Stimulated activated CD4-positive, alpha-beta T cell treated with anti-CD3 and anti-CD28 coated beads, Interleukin-2, amount 100 ng/mL, for 24 hours (primary cell): ENCODE measurements around the gene FAM120A.

Source experiments
- DNase-seq, 2 donors: peaks; one replicate each; pipeline ENCODE4 v3.0.0-alpha.2; 2020

Gene FAM120A

DNA sequence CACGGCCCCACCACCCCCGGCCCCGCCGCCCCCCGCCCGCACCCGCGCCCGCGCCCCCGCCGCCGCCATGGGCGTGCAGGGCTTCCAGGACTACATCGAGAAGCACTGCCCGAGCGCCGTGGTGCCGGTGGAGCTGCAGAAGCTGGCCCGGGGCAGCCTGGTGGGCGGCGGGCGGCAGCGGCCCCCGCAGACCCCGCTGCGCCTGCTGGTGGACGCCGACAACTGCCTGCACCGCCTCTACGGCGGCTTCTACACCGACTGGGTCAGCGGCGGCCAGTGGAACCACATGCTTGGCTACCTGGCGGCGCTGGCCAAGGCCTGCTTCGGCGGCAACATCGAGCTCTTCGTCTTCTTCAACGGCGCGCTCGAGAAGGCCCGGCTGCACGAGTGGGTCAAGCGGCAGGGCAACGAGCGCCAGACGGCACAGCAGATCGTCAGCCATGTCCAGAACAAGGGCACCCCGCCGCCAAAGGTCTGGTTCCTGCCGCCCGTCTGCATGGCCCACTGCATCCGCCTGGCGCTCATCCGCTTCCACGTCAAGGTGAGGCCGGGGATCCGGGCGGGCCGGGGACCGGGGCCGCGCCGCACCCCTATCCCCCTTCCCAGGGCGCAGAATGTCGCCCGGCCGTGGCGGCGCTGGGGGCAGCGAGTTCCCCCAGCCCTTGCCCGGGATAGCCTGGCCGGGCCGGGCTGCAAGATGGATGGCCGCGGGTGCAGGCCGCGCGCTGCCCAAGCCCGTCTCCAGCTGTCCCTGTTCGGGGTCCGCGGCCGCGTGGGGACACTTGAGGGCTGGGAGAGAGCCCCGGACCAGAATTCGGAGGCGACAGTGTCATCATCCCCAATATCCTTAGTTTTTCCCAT is 594 bp downstream of the FAM120A start:
- DNase-seq, result peak; percentile 52 to 62

- DNase-seq, result peak; percentile 21 to 31
Measured at GRCh38 chr9:93452710-93453046, 1.2 kb downstream of the FAM120A start.

DNA sequence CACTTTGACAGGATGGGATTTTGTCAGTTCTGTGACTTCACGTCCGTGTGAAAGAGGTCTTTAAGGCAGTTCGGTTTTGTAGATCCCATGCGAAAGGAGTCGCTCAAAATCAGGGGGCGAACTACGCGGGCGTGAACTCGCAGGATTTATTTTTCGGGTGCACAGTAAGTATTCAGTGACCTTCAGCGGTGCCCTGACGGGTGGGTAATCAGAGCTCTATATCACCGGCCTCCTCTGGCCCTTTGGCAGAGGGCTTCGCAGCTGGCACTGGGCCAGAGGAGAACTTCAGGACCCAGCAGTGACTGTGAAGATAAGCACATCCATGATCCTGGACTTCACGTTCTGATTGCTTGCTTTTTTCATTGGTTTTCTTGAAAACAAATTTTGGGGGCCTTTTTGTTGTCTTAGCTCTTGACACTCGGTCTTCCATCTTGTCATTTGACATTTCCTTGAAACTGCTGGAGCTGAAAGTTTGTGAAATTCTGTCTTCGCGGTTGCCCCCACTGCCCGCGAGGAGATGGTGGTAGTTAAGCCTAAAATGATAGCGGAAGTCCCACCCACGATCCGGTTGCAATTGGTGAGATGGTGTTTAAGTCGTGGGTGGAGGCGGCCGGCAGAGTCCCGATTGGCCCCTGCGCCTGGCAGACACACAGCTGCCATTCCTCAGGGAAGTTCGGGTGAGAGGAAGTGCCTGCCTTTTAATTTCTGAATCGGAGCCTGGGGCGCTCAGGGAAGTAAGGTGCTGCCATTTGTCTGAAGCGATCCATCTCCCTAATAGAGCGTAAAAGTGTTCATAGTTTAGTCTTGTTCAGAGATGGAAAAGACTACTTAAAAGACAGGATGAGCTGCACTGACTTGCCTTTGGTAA is 1.8 kb downstream of the FAM120A start, which contains the start of gene FAM120AOS:
Gene FAM120AOS, minus strand, starts transcription at position 535 of the 868 bp plus-strand sequence. CDS start 872 bp downstream, outside the sequence.
- DNase-seq, result peak; percentile 85 to 88

- DNase-seq, result no peak
Measured at GRCh38 chr9:93456022-93456421, 4.5 kb downstream of the FAM120A start.

GRCh38 chr9:93456504-93456903 is 5.0 kb downstream of the FAM120A start:
- DNase-seq, result no peak

- DNase-seq, result no peak
Measured at GRCh38 chr9:93457006-93457405, 5.5 kb downstream of the FAM120A start.

DNA sequence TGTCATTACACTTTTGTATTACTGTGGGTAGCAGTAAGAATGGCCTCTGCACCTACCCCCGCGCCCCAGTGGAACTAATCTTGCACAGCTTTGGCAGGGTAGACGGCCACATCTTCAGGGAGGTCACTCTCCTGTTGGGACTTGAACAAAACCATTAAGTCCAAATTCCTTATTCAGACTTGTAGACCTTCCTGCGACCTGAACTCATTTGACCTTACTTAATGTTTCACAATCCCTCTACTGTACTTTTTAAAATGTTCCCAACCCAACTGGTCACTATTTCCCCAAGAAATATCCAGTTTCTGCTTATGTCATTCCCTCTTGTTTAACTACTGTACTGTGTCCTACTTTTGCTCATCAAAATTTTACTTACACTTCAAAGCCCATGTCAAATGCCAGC is 7.2 kb downstream of the FAM120A start:
- DNase-seq, result no peak

DNA sequence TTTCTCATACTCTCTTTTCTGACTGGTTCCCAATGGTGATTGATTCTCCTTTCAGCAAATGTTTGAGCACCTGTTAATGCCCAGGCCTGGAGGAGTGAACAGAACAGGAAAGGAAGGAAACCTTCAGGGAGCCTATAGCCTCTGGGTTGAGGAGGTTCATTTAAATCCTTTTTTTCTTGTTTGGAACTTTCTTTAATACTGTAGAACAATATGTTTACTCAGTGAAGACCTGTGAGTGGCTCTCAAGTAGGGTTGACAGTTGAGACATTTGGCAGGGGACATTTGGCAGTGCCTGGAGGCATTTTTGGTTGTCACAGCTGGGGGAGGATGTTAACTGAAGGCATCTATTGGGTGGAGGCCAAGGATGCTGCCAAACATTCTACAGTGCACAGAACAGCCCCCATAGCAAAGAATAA is 8.0 kb downstream of the FAM120A start:
- DNase-seq, result no peak

GRCh38 chr9:93460689-93461413 is 9.4 kb downstream of the FAM120A start:
- no peak for DNase-seq

GRCh38 chr9:93461414-93461743 is 9.9 kb downstream of the FAM120A start:
- DNase-seq, result no peak

GRCh38 chr9:93461821-93462220 is 10.3 kb downstream of the FAM120A start:
- DNase-seq, result no peak

GRCh38 chr9:93463638-93464248 is 12.3 kb downstream of the FAM120A start:
- no peak for DNase-seq

DNA sequence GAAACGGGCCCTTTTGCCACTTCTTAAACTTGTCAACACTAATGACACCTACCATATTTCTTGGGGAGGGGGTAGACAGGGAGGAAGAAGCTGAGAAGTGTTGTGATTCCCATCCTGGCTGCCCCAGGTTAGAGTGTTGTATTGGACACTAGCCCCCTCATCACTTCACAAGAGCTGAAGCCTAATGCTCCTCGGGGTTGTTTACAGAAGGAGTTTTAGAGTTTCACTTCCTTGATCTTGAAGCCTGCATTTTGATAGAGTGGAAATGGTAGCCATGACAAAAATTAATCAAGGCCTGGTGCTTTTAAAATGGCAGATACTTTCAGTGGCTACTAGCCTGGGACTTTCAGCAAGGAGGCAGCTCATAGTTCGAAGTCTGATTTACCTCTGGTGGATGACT is 12.9 kb downstream of the FAM120A start:
- DNase-seq, result no peak

GRCh38 chr9:93464876-93465275 is 13.4 kb downstream of the FAM120A start:
- DNase-seq, result no peak

- no peak for DNase-seq
Measured at GRCh38 chr9:93465855-93466254, 14.4 kb downstream of the FAM120A start.

DNA sequence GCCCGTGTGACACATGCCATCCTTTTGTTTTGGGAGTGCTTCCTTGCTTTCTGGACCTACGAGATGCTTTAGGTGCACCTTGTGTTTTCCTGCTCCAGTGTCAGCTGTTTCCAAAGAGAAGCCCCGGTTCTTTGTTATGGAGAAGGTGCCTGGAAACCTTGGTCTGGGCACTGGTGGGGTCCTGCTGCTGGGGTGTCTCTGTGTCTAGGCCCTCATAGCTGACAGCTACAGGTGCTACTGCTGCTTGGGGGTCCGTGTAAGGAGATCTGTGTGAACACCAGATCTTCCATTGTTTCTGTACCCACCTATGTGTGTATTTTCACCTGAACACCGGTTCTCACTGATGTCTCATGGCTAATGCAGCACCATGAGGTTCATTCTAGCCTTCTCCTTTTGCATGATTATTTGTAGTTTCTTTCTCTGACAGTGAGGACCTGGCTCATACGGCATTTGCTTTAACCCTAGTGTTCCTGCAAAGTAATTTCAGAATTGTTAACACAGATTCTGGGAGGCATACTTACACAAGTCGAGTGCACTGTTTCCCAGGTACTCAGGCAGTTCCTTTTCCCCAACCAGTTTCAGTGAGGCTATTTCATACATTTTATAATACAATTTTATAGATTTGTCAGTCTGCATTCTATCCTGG is 15.1 kb downstream of the FAM120A start:
- DNase-seq, result no peak

DNA sequence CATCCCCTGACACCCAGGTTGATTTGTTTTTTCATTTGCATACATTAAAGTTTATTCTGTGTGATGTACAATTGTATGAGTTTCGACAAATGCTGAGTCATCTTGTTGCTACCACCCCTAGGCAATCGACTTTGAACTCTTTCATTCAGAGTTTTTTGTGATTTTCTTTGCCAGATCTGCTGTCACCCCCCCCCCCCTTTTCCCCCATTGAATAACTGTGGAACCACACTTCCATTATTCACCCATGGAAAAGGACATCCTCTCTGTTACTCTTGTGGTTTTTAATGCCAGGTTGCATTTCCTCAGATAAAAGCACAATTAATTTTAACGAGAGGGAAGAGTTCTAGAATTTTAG is 15.6 kb downstream of the FAM120A start:
- no peak for DNase-seq

GRCh38 chr9:93467462-93467861 is 16.0 kb downstream of the FAM120A start:
- no peak for DNase-seq

- DNase-seq, result no peak
Measured at GRCh38 chr9:93468763-93469456, 17.4 kb downstream of the FAM120A start.

- no peak for DNase-seq
Measured at GRCh38 chr9:93470391-93470790, 18.9 kb downstream of the FAM120A start.

- DNase-seq, result no peak
Measured at GRCh38 chr9:93471124-93471523, 19.6 kb downstream of the FAM120A start.

DNA sequence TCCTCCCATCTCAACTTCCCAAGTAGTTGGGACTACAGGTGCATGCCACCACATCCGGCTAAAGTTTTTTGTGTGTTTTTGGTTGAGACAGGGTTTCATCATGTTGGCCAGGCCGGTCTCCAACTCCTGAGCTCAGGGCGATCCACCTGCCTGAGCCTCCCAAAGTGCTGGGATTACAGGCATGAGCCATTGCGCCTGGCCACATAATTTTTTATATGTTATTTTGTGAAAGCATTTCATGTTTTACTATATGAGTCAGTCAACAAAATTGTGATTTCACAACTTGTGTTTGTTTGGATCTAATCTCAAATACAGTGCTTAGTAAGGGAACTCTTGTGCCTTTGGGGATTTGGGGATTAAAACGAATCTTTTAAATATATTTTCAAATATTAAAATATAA is 21.9 kb downstream of the FAM120A start:
- no peak for DNase-seq
